Activated B cell treated with CpG ODN at 0.5 μM for 24 hours (primary cell): ENCODE results near the gene C14orf180. TPM values are rescaled to one million over a fixed set of nuclear protein-coding genes. Genes with fewer than 3 reads are reported as not detected.

Experiments
- ATAC-seq: fragments of 200-7000 bp; cut with Tn5 transposase; one replicate; pipeline ENCODE4 v1.10.0; 2021; ENCODE audit warnings: low read depth, mild to moderate bottlenecking, moderate library complexity
- CTCF ChIA-PET: fragments of 350-600 bp; sonication (Branson Sonifier 250); formaldehyde crosslinking; loops from one replicate; lab custom pipeline; 2021; ENCODE audit warnings: antibody characterized with exemption; lab: Charles Lee
- POLR2A ChIA-PET: fragments of 350-600 bp; sonication (Branson Sonifier 250); formaldehyde crosslinking; loops from one replicate; lab custom pipeline; 2021; ENCODE audit warnings: antibody characterized with exemption; lab: Charles Lee
- DNase-seq: peaks from one replicate; pipeline ENCODE4 v3.0.0; 2022
- H3K27ac Mint-ChIP-seq: one replicate; pipeline ENCODE4 v1.8.0; 2020; ENCODE audit warnings: mixed read lengths
- H3K27me3 Mint-ChIP-seq: one replicate; pipeline ENCODE4 v1.8.0; 2021; ENCODE audit warnings: mixed read lengths
- H3K36me3 Mint-ChIP-seq: one replicate; pipeline ENCODE4 v1.8.0; 2021; ENCODE audit warnings: low read depth, mixed read lengths
- H3K4me1 Mint-ChIP-seq: one replicate; pipeline ENCODE4 v1.8.0; 2021; ENCODE audit warnings: mixed read lengths
- H3K4me3 Mint-ChIP-seq: one replicate; pipeline ENCODE4 v1.8.0; 2020; ENCODE audit warnings: mild to moderate bottlenecking, mixed read lengths
- H3K9me3 Mint-ChIP-seq: one replicate; pipeline ENCODE4 v1.8.0; 2020; ENCODE audit warnings: mixed read lengths
- CTCF ChIP-seq: fragments of 200-600 bp; IDR thresholded peaks from one replicate; pipeline ENCODE4 v1.8.0; 2022; ENCODE audit warnings: antibody characterized with exemption, mild to moderate bottlenecking
- intact Hi-C: fragments of 100-400 bp; cut with micrococcal nuclease; formaldehyde crosslinking; loops from one replicate; pipeline ENCODE4 v1.15.1; 2024
- total RNA-seq: library from RNA; stranded (reverse); gene quantifications from 2 replicates; pipeline ENCODE4 v1.2.3, GENCODE V29; 2022

C14orf180 gene
- total RNA-seq, 1 donor from 2014 or later = not detected

- H3K4me3 Mint-ChIP-seq = no peak overlapping the region
- intact Hi-C loops = no loop called here
- H3K27ac Mint-ChIP-seq = no peak overlapping the region
- ChIA-PET POLR2A (no interaction called here), CTCF (no interaction called here)
- no peak for DNase-seq
- peaks cover 5% of the 10 kb centered on the region for H3K4me1 Mint-ChIP-seq
- H3K9me3 Mint-ChIP-seq = no peaks in the 10 kb centered on the region
- no peaks in the 10 kb centered on the region for H3K36me3 Mint-ChIP-seq
- ATAC-seq = no peak
- H3K27me3 Mint-ChIP-seq = peaks cover 28% of the 10 kb centered on the region
- TF ChIP-seq CTCF = no peak
These were observed 12.2 kb upstream of the C14orf180 start for GRCh38 chr14:104567141-104567956.

- ATAC-seq = no peak
These were observed 11.7 kb upstream of the C14orf180 start for GRCh38 chr14:104567957-104568225.

GRCh38 chr14:104568620-104569019 lies 10.9 kb upstream of the C14orf180 start:
- H3K4me3 Mint-ChIP-seq = no peak overlapping the region
- intact Hi-C loops = no loop called here
- ATAC-seq (no peak), DNase-seq (no peak)
- H3K36me3 Mint-ChIP-seq = no peaks in the 10 kb centered on the region
- CTCF ChIA-PET = no interaction called here
- H3K27ac Mint-ChIP-seq = no peak overlapping the region
- no peak for TF ChIP-seq CTCF
- peaks cover 28% of the 10 kb centered on the region for H3K27me3 Mint-ChIP-seq
- no peaks in the 10 kb centered on the region for H3K9me3 Mint-ChIP-seq
- POLR2A ChIA-PET = no interaction called here
- H3K4me1 Mint-ChIP-seq = peaks cover 4% of the 10 kb centered on the region

More at GRCh38 chr14:104567957-104568225, 11.7 kb upstream of the C14orf180 start:
- ChIA-PET CTCF (no interaction called here), POLR2A (no interaction called here)
- intact Hi-C loops = no loop called here
- Mint-ChIP-seq H3K4me3 (no peak overlapping the region), H3K4me1 (peaks cover 5% of the 10 kb centered on the region), H3K9me3 (no peaks in the 10 kb centered on the region), H3K27me3 (peaks cover 28% of the 10 kb centered on the region), H3K27ac (no peak overlapping the region), H3K36me3 (no peaks in the 10 kb centered on the region)
- DNase-seq = no peak
- TF ChIP-seq CTCF = no peak

GRCh38 chr14:104569435-104569834 lies 10.1 kb upstream of the C14orf180 start:
- no peaks in the 10 kb centered on the region for H3K9me3 Mint-ChIP-seq
- H3K4me1 Mint-ChIP-seq = no peaks in the 10 kb centered on the region
- TF ChIP-seq CTCF = no peak
- DNase-seq (no peak), ATAC-seq (no peak)
- no peaks in the 10 kb centered on the region for H3K36me3 Mint-ChIP-seq
- ChIA-PET POLR2A (no interaction called here), CTCF (no interaction called here)
- H3K4me3 Mint-ChIP-seq = no peak overlapping the region
- no peak overlapping the region for H3K27ac Mint-ChIP-seq
- intact Hi-C loops = no loop called here
- H3K27me3 Mint-ChIP-seq = peaks cover 22% of the 10 kb centered on the region

- no peak for TF ChIP-seq CTCF
- intact Hi-C loops = no loop called here
- Mint-ChIP-seq H3K4me3 (no peak overlapping the region), H3K27ac (no peak overlapping the region), H3K27me3 (peaks cover 9% of the 10 kb centered on the region), H3K9me3 (no peaks in the 10 kb centered on the region), H3K4me1 (no peaks in the 10 kb centered on the region), H3K36me3 (no peaks in the 10 kb centered on the region)
- POLR2A ChIA-PET = no interaction called here
- DNase-seq (no peak), ATAC-seq (no peak)
- CTCF ChIA-PET = no interaction called here
These were observed 8.3 kb upstream of the C14orf180 start for GRCh38 chr14:104571246-104571645.
